Naive thymus-derived CD4-positive, alpha-beta T cell (primary cell): Measurements from ENCODE around the gene FXYD4. TPM values are rescaled to one million over a fixed set of nuclear protein-coding genes. Genes with fewer than 3 reads are reported as not detected.
A peak's percentile ranks its signal among the peaks of the same experiment; 100 is the strongest.
"Not testable (repeated sequence)": the region's sequence is repeated elsewhere in the genome, so short reads cannot be mapped to it uniquely, and the experiment has no call there.

ENCODE experiments used
- ATAC-seq: fragments of 150-1000 bp; cut with Tn5 transposase; 2 replicates; pipeline ENCODE4 v1.10.0; 2021; ENCODE audit warnings: mild to moderate bottlenecking, moderate library complexity
- CTCF ChIA-PET: fragments of 350-600 bp; sonication (Branson Sonifier 250); formaldehyde crosslinking; loops from one replicate; lab custom pipeline; 2021; ENCODE audit warnings: antibody characterized with exemption; lab: Charles Lee
- POLR2A ChIA-PET: fragments of 350-600 bp; sonication (Branson Sonifier 250); formaldehyde crosslinking; loops from one replicate; lab custom pipeline; 2021; ENCODE audit warnings: antibody characterized with exemption, inconsistent platforms; lab: Charles Lee
- DNase-seq, 9 donors: peaks; one replicate each; pipeline versions ENCODE4 v3.0.0 to v3.0.0-alpha.2; 2020 to 2022; ENCODE audit warnings: mixed read lengths in 1 of 9
- H3K27ac ChIP-seq: one replicate; pipeline ENCODE4 v1.7.0; 2013; ENCODE audit warnings: mild to moderate bottlenecking, low read depth, low read length, moderate library complexity
- H3K27me3 ChIP-seq, 2 donors: one replicate each; pipeline ENCODE4 v1.7.0; 2013; ENCODE audit warnings: low read length in 2 of 2, mild to moderate bottlenecking in 2 of 2, moderate library complexity in 2 of 2; ENCODE audit not compliant: control insufficient read depth in 2 of 2, insufficient read depth in 2 of 2
- H3K36me3 ChIP-seq, 3 experiments: 1 replicate in 2 of 3; 2 replicates in 1 of 3; pipeline ENCODE4 v1.7.0; 2013; ENCODE audit warnings: low read length in 3 of 3, mild to moderate bottlenecking in 3 of 3, moderate library complexity in 1 of 3; ENCODE audit not compliant: insufficient read depth in 3 of 3, control insufficient read depth in 2 of 3
- H3K4me1 ChIP-seq, 2 donors: one replicate each; pipeline ENCODE4 v1.7.0; 2013; ENCODE audit warnings: low read length in 2 of 2, mild to moderate bottlenecking in 2 of 2, moderate library complexity in 1 of 2; ENCODE audit not compliant: control insufficient read depth in 2 of 2, insufficient read depth in 2 of 2
- H3K4me3 ChIP-seq: 2 replicates; pipeline ENCODE4 v1.7.0; 2013; ENCODE audit warnings: mild to moderate bottlenecking, low read length
- H3K9me3 ChIP-seq, 3 experiments: 1 replicate in 2 of 3; 2 replicates in 1 of 3; pipeline ENCODE4 v1.7.0; 2013; ENCODE audit warnings: low read length in 3 of 3; ENCODE audit not compliant: control insufficient read depth in 2 of 3
- H3K27ac Mint-ChIP-seq, 9 donors: one replicate each; pipeline ENCODE4 v1.8.0; 2020 to 2022; ENCODE audit warnings: mixed read lengths in 9 of 9, mild to moderate bottlenecking in 8 of 9, moderate library complexity in 5 of 9, inconsistent platforms in 2 of 9
- H3K27me3 Mint-ChIP-seq, 5 donors: one replicate each; pipeline ENCODE4 v1.8.0; 2021 to 2022; ENCODE audit warnings: mixed read lengths in 5 of 5, mild to moderate bottlenecking in 1 of 5
- H3K36me3 Mint-ChIP-seq, 5 donors: one replicate each; pipeline ENCODE4 v1.8.0; 2020 to 2022; ENCODE audit warnings: mixed read lengths in 5 of 5, mild to moderate bottlenecking in 3 of 5, inconsistent platforms in 1 of 5
- H3K4me1 Mint-ChIP-seq, 7 donors: one replicate each; pipeline ENCODE4 v1.8.0; 2020 to 2022; ENCODE audit warnings: mixed read lengths in 7 of 7, mild to moderate bottlenecking in 3 of 7, inconsistent platforms in 1 of 7
- H3K4me3 Mint-ChIP-seq, 10 donors: one replicate each; pipeline ENCODE4 v1.8.0; 2020 to 2022; ENCODE audit warnings: mild to moderate bottlenecking in 10 of 10, mixed read lengths in 10 of 10, moderate library complexity in 6 of 10, inconsistent platforms in 2 of 10
- H3K9me3 Mint-ChIP-seq, 11 donors: one replicate each; pipeline ENCODE4 v1.8.0; 2020 to 2022; ENCODE audit warnings: mixed read lengths in 11 of 11, mild to moderate bottlenecking in 4 of 11, inconsistent platforms in 1 of 11, moderate library complexity in 1 of 11
- intact Hi-C, 2 donors: fragments of 100-400 bp; cut with micrococcal nuclease; formaldehyde crosslinking; loops; one replicate each; pipeline ENCODE4 v1.15.1; 2023
- polyA plus RNA-seq, 2 donors: library from polyadenylated mRNA; unstranded; fragments of 300-500 nt; fragmentation: Illumina TruSeq; gene quantifications; one replicate each; pipeline ENCODE4 v1.2.3, GENCODE V29; 2021
- total RNA-seq, 6 experiments: library from RNA in 5 of 6; stranded (reverse) in 5 of 6; gene quantifications; 1 replicate in 5 of 6; 2 replicates in 1 of 6; pipeline ENCODE4 v1.2.3 and lab custom pipeline; 2021 to 2026

Gene FXYD4
- total and polyA plus RNA-seq, 7 experiments from 2014 or later: not detected

DNA sequence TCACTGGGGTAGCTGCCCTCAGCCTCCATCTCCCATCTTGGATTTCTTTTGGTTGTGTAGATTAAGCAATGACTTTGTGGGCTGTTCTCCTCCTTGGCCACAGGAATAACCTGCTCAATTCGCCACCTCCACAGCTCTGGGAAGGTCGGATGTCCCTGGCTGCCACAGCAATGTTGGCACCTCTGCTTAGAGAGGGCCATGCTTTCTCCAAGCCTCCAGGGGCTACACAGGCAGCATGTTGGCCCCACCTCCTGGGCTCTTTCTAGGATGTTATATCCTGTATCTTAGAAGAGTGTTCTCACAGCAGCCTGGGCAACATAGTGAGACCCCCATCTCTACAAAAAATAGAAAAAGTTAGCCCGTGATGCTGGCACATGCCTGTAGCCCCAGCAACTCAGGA lies 35.4 kb upstream of the FXYD4 start:
- no peaks in the 10 kb centered on the region for H3K36me3 ChIP-seq
- Mint-ChIP-seq H3K4me3 (no peak overlapping the region), H3K27me3 (peaks cover 5 to 28% (median 12%) of the 10 kb centered on the region in 5 donors), H3K36me3 (peaks cover 0 to 13% (median 0%) of the 10 kb centered on the region in 5 donors), H3K27ac (peak overlapping the region in 1 of 9 donors; percentile 41), H3K9me3 (no peaks in the 10 kb centered on the region), H3K4me1 (peaks cover 18 to 53% (median 22%) of the 10 kb centered on the region in 7 donors)
- ATAC-seq (no peak), DNase-seq (no peak)
- ChIA-PET CTCF (interaction anchor here (1.2 kb wide), 1 partner anchor 12 kb away, joined by 3 read pairs; no protein-coding TSS in a partner anchor), POLR2A (no interaction called here)
- H3K4me1 ChIP-seq: peaks cover 14 to 15% of the 10 kb centered on the region in 2 donors
- no peaks in the 10 kb centered on the region for H3K9me3 ChIP-seq
- intact Hi-C loops: no loop called here
- no peak overlapping the region for H3K4me3 ChIP-seq
- no peaks in the 10 kb centered on the region for H3K27me3 ChIP-seq
- H3K27ac ChIP-seq: no peak overlapping the region

- no peak overlapping the region for H3K27ac Mint-ChIP-seq
- no peaks in the 10 kb centered on the region for H3K36me3 ChIP-seq
- H3K27me3 ChIP-seq: no peaks in the 10 kb centered on the region
- no peaks in the 10 kb centered on the region for H3K9me3 ChIP-seq
- no peak overlapping the region for H3K27ac ChIP-seq
- no peak overlapping the region for H3K4me3 ChIP-seq
- H3K9me3 Mint-ChIP-seq: no peaks in the 10 kb centered on the region
- peaks cover 11 to 12% of the 10 kb centered on the region in 2 donors for H3K4me1 ChIP-seq
- DNase-seq (no peak), ATAC-seq (no peak)
- H3K36me3 Mint-ChIP-seq: peaks cover 0 to 14% (median 0%) of the 10 kb centered on the region in 5 donors
- CTCF ChIA-PET: interaction anchor here (0.8 to 1.2 kb wide), 2 partner anchors 11 to 49 kb away, joined by 3 to 4 read pairs; no protein-coding TSS in a partner anchor
- peaks cover 5 to 29% (median 12%) of the 10 kb centered on the region in 5 donors for H3K27me3 Mint-ChIP-seq
- peaks cover 14 to 51% (median 18%) of the 10 kb centered on the region in 7 donors for H3K4me1 Mint-ChIP-seq
- no peak overlapping the region for H3K4me3 Mint-ChIP-seq
- intact Hi-C loops: no loop called here
- POLR2A ChIA-PET: no interaction called here
These were observed 34.7 kb upstream of the FXYD4 start for GRCh38 chr10:43336641-43337318.

GRCh38 chr10:43337536-43337935 lies 33.9 kb upstream of the FXYD4 start:
- CTCF ChIA-PET: interaction anchor here (0.8 kb wide), 1 partner anchor 50 kb away, joined by 4 read pairs; no protein-coding TSS in a partner anchor
- Mint-ChIP-seq H3K27ac (peak overlapping the region in 1 of 9 donors; percentile 47), H3K36me3 (peaks cover 0 to 11% (median 0%) of the 10 kb centered on the region in 5 donors), H3K27me3 (peaks cover 5 to 28% (median 12%) of the 10 kb centered on the region in 5 donors), H3K4me1 (peaks cover 7 to 44% (median 11%) of the 10 kb centered on the region in 7 donors)
- H3K4me3 ChIP-seq, DNase-seq, ATAC-seq, H3K9me3 Mint-ChIP-seq, H3K27ac ChIP-seq, H3K27me3 ChIP-seq, H3K4me3 Mint-ChIP-seq, H3K4me1 ChIP-seq, POLR2A ChIA-PET, intact Hi-C loops, H3K9me3 ChIP-seq, H3K36me3 ChIP-seq: not testable (repeated sequence)

- CTCF ChIA-PET: no interaction called here
- POLR2A ChIA-PET: no interaction called here
- H3K27ac ChIP-seq: no peak overlapping the region
- H3K4me1 Mint-ChIP-seq: peaks cover under 1 to 38% (median 5%) of the 10 kb centered on the region in 7 donors
- no peaks in the 10 kb centered on the region for H3K9me3 ChIP-seq
- H3K36me3 ChIP-seq: no peaks in the 10 kb centered on the region
- peaks cover 5 to 28% (median 12%) of the 10 kb centered on the region in 5 donors for H3K27me3 Mint-ChIP-seq
- peaks cover under 1% of the 10 kb centered on the region in 2 donors for H3K4me1 ChIP-seq
- H3K4me3 Mint-ChIP-seq: no peak overlapping the region
- ATAC-seq (no peak), DNase-seq (no peak)
- no peak overlapping the region for H3K4me3 ChIP-seq
- no peaks in the 10 kb centered on the region for H3K9me3 Mint-ChIP-seq
- intact Hi-C loops: no loop called here
- H3K27ac Mint-ChIP-seq: peak overlapping the region in 2 of 9 donors; percentile 30 to 47
- H3K27me3 ChIP-seq: no peaks in the 10 kb centered on the region
- peaks cover 0 to 11% (median 0%) of the 10 kb centered on the region in 5 donors for H3K36me3 Mint-ChIP-seq
These were observed 33.3 kb upstream of the FXYD4 start for GRCh38 chr10:43338117-43338516.

- no peak for DNase-seq
- Histone ChIP-seq H3K4me1 (no peaks in the 10 kb centered on the region), H3K9me3 (no peaks in the 10 kb centered on the region), H3K4me3 (no peak overlapping the region), H3K27ac (no peak overlapping the region), H3K36me3 (no peaks in the 10 kb centered on the region), H3K27me3 (no peaks in the 10 kb centered on the region)
- ATAC-seq: no peak
- peaks cover 0 to 11% (median 0%) of the 10 kb centered on the region in 5 donors for H3K36me3 Mint-ChIP-seq
- H3K4me3 Mint-ChIP-seq: no peak overlapping the region
- no peak overlapping the region for H3K27ac Mint-ChIP-seq
- ChIA-PET POLR2A (no interaction called here), CTCF (no interaction called here)
- H3K9me3 Mint-ChIP-seq: no peaks in the 10 kb centered on the region
- H3K4me1 Mint-ChIP-seq: peaks cover 0 to 38% (median 3%) of the 10 kb centered on the region in 7 donors
- peaks cover 5 to 28% (median 12%) of the 10 kb centered on the region in 5 donors for H3K27me3 Mint-ChIP-seq
- intact Hi-C loops: no loop called here
These were observed 32.3 kb upstream of the FXYD4 start for GRCh38 chr10:43339136-43339535.

DNA sequence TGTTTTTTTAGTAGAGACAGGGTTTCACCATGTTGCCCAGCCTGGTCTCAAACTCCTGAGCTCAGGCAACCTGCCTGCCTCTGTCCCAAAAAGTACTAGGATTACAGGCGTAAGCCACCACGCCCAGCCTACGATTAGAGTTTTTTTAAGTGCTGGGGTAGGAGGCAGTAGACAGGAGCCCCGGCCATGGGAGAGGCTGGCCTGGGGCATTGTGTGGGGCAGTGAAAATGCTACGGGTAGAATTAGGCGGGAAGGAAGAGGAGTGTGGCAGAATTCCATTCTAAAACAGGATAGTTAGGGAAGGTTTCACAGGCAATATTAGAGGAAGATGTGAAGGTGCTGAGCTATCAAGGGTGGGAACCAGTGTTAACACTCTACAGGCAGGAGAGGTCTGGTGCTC lies 31.3 kb upstream of the FXYD4 start:
- no peaks in the 10 kb centered on the region for H3K36me3 ChIP-seq
- DNase-seq (no peak), ATAC-seq (no peak)
- H3K27me3 ChIP-seq: no peaks in the 10 kb centered on the region
- H3K4me1 Mint-ChIP-seq: peaks cover 0 to 47% (median 3%) of the 10 kb centered on the region in 7 donors
- H3K4me1 ChIP-seq: no peaks in the 10 kb centered on the region
- intact Hi-C loops: no loop called here
- no peak overlapping the region for H3K4me3 Mint-ChIP-seq
- no peak overlapping the region for H3K27ac ChIP-seq
- H3K9me3 ChIP-seq: no peaks in the 10 kb centered on the region
- peaks cover 5 to 28% (median 12%) of the 10 kb centered on the region in 5 donors for H3K27me3 Mint-ChIP-seq
- H3K4me3 ChIP-seq: no peak overlapping the region
- H3K36me3 Mint-ChIP-seq: peaks cover 0 to 11% (median 0%) of the 10 kb centered on the region in 5 donors
- H3K27ac Mint-ChIP-seq: no peak overlapping the region
- ChIA-PET CTCF (interaction anchor here (0.7 to 1.1 kb wide), 3 partner anchors 9 to 48 kb away, joined by 3 read pairs; no protein-coding TSS in a partner anchor), POLR2A (interaction anchor here (0.6 kb wide), 1 partner anchor 139 kb away, joined by 3 read pairs; no protein-coding TSS in a partner anchor)
- no peaks in the 10 kb centered on the region for H3K9me3 Mint-ChIP-seq
